ENCODE data around the gene KRTAP12-2. TPM values are rescaled to one million over a fixed set of nuclear protein-coding genes. Genes with fewer than 3 reads are reported as not detected.
"Not testable (repeated sequence)": the region's sequence is repeated elsewhere in the genome, so short reads cannot be mapped to it uniquely, and the experiment has no call there.

Gene KRTAP12-2
- total RNA-seq, 1 experiment from 2014 or later: 1.8 TPM

- intact Hi-C loops (cut with micrococcal nuclease; ENCODE audit: unreplicated experiment): no loop called here
- H3K4me1 ChIP-seq (ENCODE audit: insufficient read depth, low read length, poor library complexity, severe bottlenecking): no peaks in the 10 kb centered on the region
- no peak overlapping the region for H3K27ac ChIP-seq (ENCODE audit: low read depth, low read length, poor library complexity, severe bottlenecking)
- ChIA-PET CTCF (no interaction called here), POLR2A (ENCODE audit: low non-redundant PET) (no interaction called here)
- no TSS peak for BruUV-seq (replicated peaks)
- H3K9me3 ChIP-seq (ENCODE audit: low read depth, low read length, poor library complexity, severe bottlenecking): peaks cover 16% of the 10 kb centered on the region
- H3K27me3 ChIP-seq (replicated peaks; ENCODE audit: insufficient read depth, low read depth, low read length, poor library complexity): no peaks in the 10 kb centered on the region
- TF ChIP-seq CTCF (conservative IDR thresholded peaks at IDR 0.05; ENCODE audit: low read depth, low read length) (no peak), EZH2 (IDR thresholded peaks at IDR 0.05; ENCODE audit: borderline replicate concordance, low read depth, low read length, poor library complexity, severe bottlenecking) (no peak)
- peak; percentile 15 for DNase-seq (ENCODE audit: low spot score)
- no peak overlapping the region for H3K4me3 ChIP-seq (ENCODE audit: low read depth, low read length, poor library complexity, severe bottlenecking)
- H3K36me3 ChIP-seq (ENCODE audit: insufficient read depth, low read length, poor library complexity, severe bottlenecking): no peaks in the 10 kb centered on the region
Measured at GRCh38 chr21:44647222-44647552, 19.5 kb downstream of the KRTAP12-2 start.

GRCh38 chr21:44646366-44647221, 20.1 kb downstream of the KRTAP12-2 start, which contains the start of gene KRTAP10-11:
Gene KRTAP10-11, plus strand, starts transcription at chr21:44646414. Its CDS starts 45 bp downstream, at chr21:44646459.
- DNase-seq (ENCODE audit: low spot score): peak; percentile 34
- intact Hi-C loops (cut with micrococcal nuclease; ENCODE audit: unreplicated experiment); POLR2A ChIA-PET (ENCODE audit: low non-redundant PET); H3K36me3 ChIP-seq (ENCODE audit: insufficient read depth, low read length, poor library complexity, severe bottlenecking); H3K27me3 ChIP-seq (replicated peaks; ENCODE audit: insufficient read depth, low read depth, low read length, poor library complexity); H3K4me3 ChIP-seq (ENCODE audit: low read depth, low read length, poor library complexity, severe bottlenecking); H3K4me1 ChIP-seq (ENCODE audit: insufficient read depth, low read length, poor library complexity, severe bottlenecking); BruUV-seq (replicated peaks); H3K27ac ChIP-seq (ENCODE audit: low read depth, low read length, poor library complexity, severe bottlenecking): not testable (repeated sequence)
- CTCF ChIA-PET: interaction anchor here (0.8 kb wide), 1 partner anchor 454 kb away, joined by 4 read pairs; no protein-coding TSS in a partner anchor
- peaks cover 16% of the 10 kb centered on the region for H3K9me3 ChIP-seq (ENCODE audit: low read depth, low read length, poor library complexity, severe bottlenecking)

- CTCF ChIA-PET: no interaction called here
- no TSS peak for BruUV-seq (replicated peaks)
- Histone ChIP-seq H3K4me3 (ENCODE audit: low read depth, low read length, poor library complexity, severe bottlenecking) (no peak overlapping the region), H3K9me3 (ENCODE audit: low read depth, low read length, poor library complexity, severe bottlenecking) (peaks cover 16% of the 10 kb centered on the region), H3K27ac (ENCODE audit: low read depth, low read length, poor library complexity, severe bottlenecking) (no peak overlapping the region), H3K4me1 (ENCODE audit: insufficient read depth, low read length, poor library complexity, severe bottlenecking) (no peaks in the 10 kb centered on the region), H3K36me3 (ENCODE audit: insufficient read depth, low read length, poor library complexity, severe bottlenecking) (no peaks in the 10 kb centered on the region), H3K27me3 (replicated peaks; ENCODE audit: insufficient read depth, low read depth, low read length, poor library complexity) (no peaks in the 10 kb centered on the region)
- POLR2A ChIA-PET (ENCODE audit: low non-redundant PET): interaction anchor here (0.7 kb wide), 1 partner anchor 1023 kb away, joined by 6 read pairs; no protein-coding TSS in a partner anchor
- TF ChIP-seq EZH2 (IDR thresholded peaks at IDR 0.05; ENCODE audit: borderline replicate concordance, low read depth, low read length, poor library complexity, severe bottlenecking) (no peak), CTCF (conservative IDR thresholded peaks at IDR 0.05; ENCODE audit: low read depth, low read length) (no peak)
- DNase-seq (ENCODE audit: low spot score): no peak
- intact Hi-C loops (cut with micrococcal nuclease; ENCODE audit: unreplicated experiment): no loop called here
Measured at GRCh38 chr21:44644878-44645277, 21.8 kb downstream of the KRTAP12-2 start.

Data from A673 (cell line).